Measurements from ENCODE around the gene RPA4.
"Not testable (repeated sequence)": the region's sequence is repeated elsewhere in the genome, so short reads cannot be mapped to it uniquely, and the experiment has no call there.

Gene RPA4, protein sequence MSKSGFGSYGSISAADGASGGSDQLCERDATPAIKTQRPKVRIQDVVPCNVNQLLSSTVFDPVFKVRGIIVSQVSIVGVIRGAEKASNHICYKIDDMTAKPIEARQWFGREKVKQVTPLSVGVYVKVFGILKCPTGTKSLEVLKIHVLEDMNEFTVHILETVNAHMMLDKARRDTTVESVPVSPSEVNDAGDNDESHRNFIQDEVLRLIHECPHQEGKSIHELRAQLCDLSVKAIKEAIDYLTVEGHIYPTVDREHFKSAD

GRCh38 chrX:96883608-96884007 is at the start of gene RPA4:
Gene RPA4, plus strand, starts transcription at chrX:96883908. Its CDS starts 403 bp downstream, at chrX:96884311.
- DNase-seq (ENCODE audit: low read depth) = no peak

GRCh38 chrX:96834137-96834536 is 49.6 kb upstream of the RPA4 start:
- DNase-seq (ENCODE audit: low read depth) = no peak

GRCh38 chrX:96835660-96836289 is 47.9 kb upstream of the RPA4 start:
- DNase-seq (ENCODE audit: low read depth) = no peak

DNA sequence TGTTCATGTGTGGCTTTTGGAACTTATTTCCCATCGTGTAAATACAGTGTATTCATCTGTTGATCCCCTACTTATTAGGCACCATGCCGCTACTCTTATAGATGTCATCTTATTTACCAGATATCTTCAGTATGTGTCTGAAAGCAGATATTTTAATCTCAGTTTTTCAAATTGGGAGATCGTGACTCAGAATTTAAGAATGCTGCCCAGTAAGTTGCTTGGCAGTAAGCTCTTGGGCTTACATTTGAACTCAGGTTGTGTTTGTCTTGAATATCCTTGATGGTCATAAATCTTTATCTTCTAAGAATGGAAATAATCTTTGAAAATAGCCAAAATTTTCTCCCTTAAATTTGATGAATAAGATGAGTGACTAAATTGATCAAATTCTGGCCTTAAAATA is 45.9 kb upstream of the RPA4 start:
- no peak for DNase-seq (ENCODE audit: low read depth)

GRCh38 chrX:96838537-96838936 is 45.2 kb upstream of the RPA4 start:
- no peak for DNase-seq (ENCODE audit: low read depth)

DNA sequence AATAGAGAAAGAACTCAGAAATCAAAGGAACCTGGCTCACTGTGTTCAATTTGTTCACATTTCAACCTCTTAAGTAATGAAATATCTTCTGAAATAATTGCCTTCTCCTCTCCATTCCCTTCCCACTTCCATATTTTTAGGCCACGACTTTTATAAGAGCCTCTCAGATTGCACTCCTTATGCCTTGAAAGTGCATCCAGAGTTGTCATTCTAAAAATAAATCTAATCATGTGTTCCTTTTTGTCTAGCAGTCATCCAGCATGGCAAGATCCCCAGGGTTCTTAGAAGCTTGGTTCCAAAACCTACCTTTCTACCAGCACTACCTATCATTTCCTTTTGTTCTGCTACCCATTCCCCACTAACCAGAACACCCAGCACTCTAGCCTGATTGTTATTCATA is 42.4 kb upstream of the RPA4 start:
- no peak for DNase-seq (ENCODE audit: low read depth)

GRCh38 chrX:96841866-96842265 is 41.8 kb upstream of the RPA4 start:
- DNase-seq (ENCODE audit: low read depth) = not testable (repeated sequence)

- no peak for DNase-seq (ENCODE audit: low read depth)
Measured at GRCh38 chrX:96843566-96843965, 40.1 kb upstream of the RPA4 start.

DNA sequence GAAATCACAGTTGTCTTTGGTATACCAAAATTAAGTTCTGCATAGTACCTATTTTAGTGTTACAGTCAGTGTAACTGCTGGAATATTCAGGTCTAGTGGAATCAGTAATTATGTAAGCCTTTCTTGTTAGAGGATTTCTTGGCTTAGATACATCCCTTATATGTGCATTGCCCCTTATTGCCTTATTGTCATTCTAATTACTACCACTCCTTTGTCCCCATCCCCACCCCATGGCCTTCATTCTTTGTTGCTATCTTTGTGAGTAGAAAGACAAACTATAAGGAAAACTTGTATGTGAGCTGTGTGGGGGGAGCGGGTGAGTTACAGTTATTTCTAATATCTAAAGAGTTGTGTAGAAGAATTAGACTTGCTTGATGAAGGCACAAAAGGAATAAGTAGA is 36.9 kb upstream of the RPA4 start:
- no peak for DNase-seq (ENCODE audit: low read depth)

DNA sequence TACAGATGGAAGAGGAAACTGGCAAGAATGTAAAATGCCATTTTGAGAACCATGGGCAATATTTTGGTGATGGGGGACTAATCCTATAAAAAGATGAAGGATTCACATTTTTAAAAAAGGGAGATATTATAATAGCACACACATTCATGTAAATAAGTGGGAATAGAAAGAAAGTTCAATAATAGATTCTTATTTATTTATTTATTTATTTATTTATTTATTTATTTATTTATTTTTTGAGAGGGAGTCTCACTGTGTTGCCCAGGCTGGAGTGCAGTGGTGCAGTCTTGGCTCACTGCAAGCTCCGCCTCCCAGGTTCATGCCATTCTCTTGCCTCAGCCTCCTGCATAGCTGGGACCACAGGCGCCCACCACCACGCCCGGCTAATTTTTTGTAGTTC is 24.3 kb upstream of the RPA4 start:
- DNase-seq (ENCODE audit: low read depth) = not testable (repeated sequence)

DNA sequence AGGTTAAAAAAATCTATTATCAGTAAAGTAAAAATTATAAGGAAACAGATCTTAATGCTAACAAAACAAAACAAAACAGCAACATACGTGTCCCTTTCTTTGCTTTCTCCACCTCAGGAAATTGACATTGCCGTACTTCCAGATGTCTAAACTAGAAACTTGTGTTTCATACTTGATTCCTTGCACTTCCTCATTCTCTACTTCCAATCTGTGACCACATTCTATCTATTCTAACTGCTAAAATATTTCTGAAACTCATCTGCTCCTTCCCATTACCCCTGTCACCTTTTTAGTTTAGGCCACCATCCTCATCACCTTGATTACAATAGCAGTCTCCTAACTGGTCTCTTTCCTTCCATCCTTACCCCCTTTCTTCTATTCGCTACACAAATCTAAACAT is 22.5 kb upstream of the RPA4 start:
- no peak for DNase-seq (ENCODE audit: low read depth)

DNA sequence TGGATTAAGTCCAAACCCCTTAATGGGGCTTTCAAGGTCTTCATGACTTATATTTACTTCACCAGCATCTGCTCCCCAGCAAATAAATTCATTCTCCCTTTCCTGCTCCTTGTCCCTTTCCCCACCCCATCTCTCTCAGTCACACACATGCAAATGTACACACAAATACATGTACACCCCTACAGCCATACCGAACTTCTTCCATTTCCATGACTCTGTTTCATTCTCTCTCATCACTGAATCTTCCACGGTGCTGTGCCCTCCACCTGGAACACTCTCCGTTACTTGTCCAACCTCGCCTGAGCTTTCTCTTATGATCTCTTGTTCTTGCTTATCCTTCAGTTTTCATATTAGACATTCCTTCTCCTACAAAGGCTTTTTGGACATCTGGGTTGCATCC is 22.0 kb upstream of the RPA4 start:
- DNase-seq (ENCODE audit: low read depth) = no peak

GRCh38 chrX:96884027-96884426 is 319 bp downstream of the RPA4 start:
- DNase-seq (ENCODE audit: low read depth) = no peak

DNA sequence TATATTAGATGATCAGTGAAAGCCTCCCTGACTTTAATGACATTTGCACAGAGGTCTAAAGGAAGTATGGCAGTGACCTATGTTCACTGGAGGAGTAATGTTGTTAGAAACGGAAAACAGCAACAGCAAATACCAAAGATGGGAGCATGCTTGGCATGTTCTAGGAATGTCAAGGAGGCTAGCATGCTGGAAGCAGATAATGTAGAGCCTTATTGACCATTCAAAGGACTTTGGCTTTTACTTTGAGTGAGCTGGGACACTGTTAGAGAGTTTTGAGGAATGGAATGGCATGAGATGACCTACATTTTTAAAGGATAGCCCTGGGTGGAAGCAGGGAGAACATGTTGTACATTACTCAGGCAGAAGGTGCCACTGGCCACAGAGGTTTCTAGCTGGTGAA is 6.0 kb downstream of the RPA4 start:
- no peak for DNase-seq (ENCODE audit: low read depth)

DNA sequence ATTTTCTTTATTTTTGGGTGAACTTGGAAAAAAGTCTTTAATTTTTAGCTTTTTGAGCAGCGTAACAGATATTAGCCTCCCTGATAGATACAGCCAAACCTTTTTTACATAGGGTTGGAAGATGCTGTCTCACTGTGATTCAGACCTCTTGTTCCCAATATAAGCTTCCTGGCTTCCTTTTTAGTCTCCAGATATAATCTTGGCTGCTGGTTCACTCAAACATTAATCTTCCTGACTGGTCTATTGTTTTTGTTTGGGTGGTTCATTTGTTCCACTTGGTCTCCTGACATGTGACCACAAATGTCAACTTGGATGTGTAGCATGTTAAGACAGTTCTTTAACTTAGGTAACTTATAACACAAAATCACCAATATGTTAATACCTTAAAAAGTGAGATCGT is 23.0 kb downstream of the RPA4 start:
- no peak for DNase-seq (ENCODE audit: low read depth)

- no peak for DNase-seq (ENCODE audit: low read depth)
Measured at GRCh38 chrX:96907516-96908272, 24.0 kb downstream of the RPA4 start.

DNA sequence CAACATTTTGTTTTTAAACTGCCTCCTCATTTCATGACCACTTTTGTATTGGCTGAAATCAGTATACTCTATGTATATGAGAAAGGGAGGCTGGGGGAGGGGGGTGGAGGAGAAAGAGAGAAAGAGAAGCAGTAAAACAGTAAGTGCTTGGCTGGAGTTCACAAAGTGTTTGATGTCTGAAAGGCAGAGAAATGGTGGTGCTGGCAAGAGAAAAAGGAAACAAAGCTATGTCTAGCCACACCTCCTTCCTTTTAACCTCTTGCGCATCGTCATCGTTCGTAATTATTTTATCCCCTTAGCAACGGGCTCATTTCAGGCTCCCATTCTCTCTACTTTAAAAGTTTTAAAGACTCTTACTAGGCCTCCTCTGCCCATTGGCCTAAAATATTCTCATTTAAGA is 25.6 kb downstream of the RPA4 start:
- no peak for DNase-seq (ENCODE audit: low read depth)

DNA sequence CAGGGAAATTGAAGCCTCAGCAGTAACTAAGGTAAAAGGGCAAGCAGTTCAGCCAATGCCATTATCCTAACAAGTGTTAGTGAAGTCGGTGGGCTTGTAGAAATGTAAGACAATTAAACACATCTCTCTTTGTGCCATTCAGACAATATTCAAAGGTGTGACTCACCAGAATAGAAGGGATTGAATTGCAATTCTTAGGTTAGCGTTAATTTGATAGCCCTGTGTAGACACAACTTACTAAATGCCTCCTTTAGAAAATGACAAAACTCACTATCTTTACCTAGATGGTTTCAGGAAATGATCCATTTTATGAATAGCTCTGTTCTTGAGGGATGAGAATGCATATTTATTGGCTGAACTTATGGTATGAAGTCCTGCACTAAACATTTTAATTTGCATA is 35.2 kb downstream of the RPA4 start:
- no peak for DNase-seq (ENCODE audit: low read depth)

- no peak for DNase-seq (ENCODE audit: low read depth)
Measured at GRCh38 chrX:96919672-96920071, 36.0 kb downstream of the RPA4 start.

DNA sequence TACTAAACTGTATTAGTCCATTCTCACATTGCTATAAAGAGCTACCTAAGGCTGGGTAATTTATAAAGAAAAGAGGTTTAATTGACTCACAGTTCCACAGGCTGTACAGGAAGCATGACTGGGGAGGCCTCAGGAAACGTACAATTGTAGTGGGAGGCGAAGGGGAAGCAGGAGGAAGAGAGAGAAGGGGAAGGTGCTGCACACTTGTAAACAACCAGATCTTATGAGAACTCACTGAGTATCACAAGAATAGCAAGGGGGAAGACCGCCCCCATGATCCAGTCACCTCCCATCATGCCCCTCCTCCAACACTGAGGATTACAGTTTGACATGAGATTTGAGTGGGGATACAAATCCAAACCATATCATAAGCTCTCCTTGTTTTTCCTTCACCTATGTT is 40.9 kb downstream of the RPA4 start:
- DNase-seq (ENCODE audit: low read depth) = no peak

- no peak for DNase-seq (ENCODE audit: low read depth)
Measured at GRCh38 chrX:96929036-96929435, 45.3 kb downstream of the RPA4 start.
